ENCODE results near the gene SPTSSA.
"Not testable (repeated sequence)": the region's sequence is repeated elsewhere in the genome, so short reads cannot be mapped to it uniquely, and the experiment has no call there.

Gene SPTSSA

GRCh38 chr14:34407951-34408350 lies 54.1 kb downstream of the SPTSSA start:
- H4K20me1 ChIP-seq: no peaks in the 10 kb centered on the region
- H3K4me1 ChIP-seq: no peaks in the 10 kb centered on the region
- H3K4me2 ChIP-seq: no peak overlapping the region
- no peak overlapping the region for H3K9ac ChIP-seq
- no peaks in the 10 kb centered on the region for H3K27me3 ChIP-seq
- no peak for TF ChIP-seq Cebpa-rat (IDR thresholded peaks at IDR 0.05)
- H3K36me3 ChIP-seq: no peaks in the 10 kb centered on the region
- H3K27ac ChIP-seq: no peak overlapping the region
- H3K4me3 ChIP-seq: no peak overlapping the region
- peaks cover 28% of the 10 kb centered on the region for H3K9me3 ChIP-seq

- no peaks in the 10 kb centered on the region for H3K36me3 ChIP-seq
Measured at GRCh38 chr14:34404416-34404815, 57.6 kb downstream of the SPTSSA start.

GRCh38 chr14:34403646-34404045 lies 58.4 kb downstream of the SPTSSA start:
- no peak overlapping the region for H3K4me3 ChIP-seq
- H3K27me3 ChIP-seq: no peaks in the 10 kb centered on the region
- H4K20me1 ChIP-seq: no peaks in the 10 kb centered on the region
- no peaks in the 10 kb centered on the region for H3K9me3 ChIP-seq
- H3K4me2 ChIP-seq: no peak overlapping the region
- TF ChIP-seq Cebpa-rat (IDR thresholded peaks at IDR 0.05): no peak
- H3K9ac ChIP-seq: no peak overlapping the region
- H3K27ac ChIP-seq: no peak overlapping the region
- H3K36me3 ChIP-seq: no peaks in the 10 kb centered on the region
- no peaks in the 10 kb centered on the region for H3K4me1 ChIP-seq

More at GRCh38 chr14:34404416-34404815, 57.6 kb downstream of the SPTSSA start:
- Histone ChIP-seq H3K27ac (no peak overlapping the region), H3K27me3 (no peaks in the 10 kb centered on the region), H3K9me3 (no peaks in the 10 kb centered on the region), H3K4me3 (no peak overlapping the region), H3K4me2 (no peak overlapping the region), H3K4me1 (no peaks in the 10 kb centered on the region), H3K9ac (no peak overlapping the region), H4K20me1 (no peaks in the 10 kb centered on the region)
- TF ChIP-seq Cebpa-rat (IDR thresholded peaks at IDR 0.05): no peak

- Histone ChIP-seq H3K4me1 (no peaks in the 10 kb centered on the region), H4K20me1 (no peaks in the 10 kb centered on the region), H3K4me2 (no peak overlapping the region), H3K4me3 (no peak overlapping the region), H3K36me3 (no peaks in the 10 kb centered on the region), H3K27me3 (no peaks in the 10 kb centered on the region), H3K9me3 (no peaks in the 10 kb centered on the region), H3K9ac (no peak overlapping the region), H3K27ac (no peak overlapping the region)
- TF ChIP-seq Cebpa-rat (IDR thresholded peaks at IDR 0.05): no peak
Measured at GRCh38 chr14:34398024-34398423, 64.0 kb downstream of the SPTSSA start.

GRCh38 chr14:34387974-34388516 lies 74.0 kb downstream of the SPTSSA start:
- Histone ChIP-seq H3K36me3 (no peaks in the 10 kb centered on the region), H4K20me1 (no peaks in the 10 kb centered on the region), H3K27me3 (no peaks in the 10 kb centered on the region), H3K9ac (no peak overlapping the region), H3K4me3 (no peak overlapping the region), H3K4me1 (no peaks in the 10 kb centered on the region), H3K27ac (no peak overlapping the region), H3K4me2 (no peak overlapping the region), H3K9me3 (peaks cover 20% of the 10 kb centered on the region)
- TF ChIP-seq Cebpa-rat (IDR thresholded peaks at IDR 0.05): no peak

GRCh38 chr14:34386865-34387485 lies 75.1 kb downstream of the SPTSSA start:
- H3K27me3 ChIP-seq: no peaks in the 10 kb centered on the region
- H3K9me3 ChIP-seq: peaks cover 17% of the 10 kb centered on the region
- H3K4me2 ChIP-seq: no peak overlapping the region
- H3K4me3 ChIP-seq: no peak overlapping the region
- H3K4me1 ChIP-seq: no peaks in the 10 kb centered on the region
- H3K27ac ChIP-seq: no peak overlapping the region
- H3K36me3 ChIP-seq: no peaks in the 10 kb centered on the region
- no peak overlapping the region for H3K9ac ChIP-seq
- TF ChIP-seq Cebpa-rat (IDR thresholded peaks at IDR 0.05): no peak
- no peaks in the 10 kb centered on the region for H4K20me1 ChIP-seq

- not testable (repeated sequence) for H3K9ac ChIP-seq, H3K27me3 ChIP-seq, H3K36me3 ChIP-seq, H4K20me1 ChIP-seq, H3K4me2 ChIP-seq, H3K4me1 ChIP-seq, H3K4me3 ChIP-seq, H3K27ac ChIP-seq, H3K9me3 ChIP-seq
Measured at GRCh38 chr14:34385881-34386280, 76.2 kb downstream of the SPTSSA start.

GRCh38 chr14:34383839-34384238 lies 78.2 kb downstream of the SPTSSA start:
- Histone ChIP-seq H3K36me3 (no peaks in the 10 kb centered on the region), H3K27me3 (no peaks in the 10 kb centered on the region), H3K4me3 (no peak overlapping the region), H3K4me2 (no peak overlapping the region), H3K9me3 (no peaks in the 10 kb centered on the region), H3K9ac (no peak overlapping the region), H3K4me1 (no peaks in the 10 kb centered on the region), H3K27ac (no peak overlapping the region), H4K20me1 (no peaks in the 10 kb centered on the region)
- TF ChIP-seq Cebpa-rat (IDR thresholded peaks at IDR 0.05): no peak

Measured in BLaER1 (cell line).